ENCODE results near the gene MTA3.

DNA sequence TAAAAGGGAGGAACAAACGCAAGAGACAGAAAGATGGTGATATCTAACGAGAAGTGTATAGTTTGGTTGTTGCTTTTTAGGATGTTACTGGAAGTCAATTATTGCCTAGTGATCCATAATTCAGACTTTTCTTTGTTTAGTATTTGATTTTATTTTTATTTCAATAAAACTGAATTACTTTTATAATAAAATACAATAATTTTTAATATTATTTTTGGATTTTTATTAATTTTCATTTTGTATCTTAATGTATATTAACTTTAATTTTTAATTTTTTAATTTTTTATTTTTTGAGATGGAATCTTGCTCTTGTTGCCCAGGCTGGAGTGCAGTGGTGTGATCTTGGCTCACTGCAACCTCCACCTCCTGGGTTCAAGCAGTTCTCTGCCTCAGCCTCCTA lies 55.6 kb downstream of the MTA3 start:
- TF ChIP-seq, protein P1, sequence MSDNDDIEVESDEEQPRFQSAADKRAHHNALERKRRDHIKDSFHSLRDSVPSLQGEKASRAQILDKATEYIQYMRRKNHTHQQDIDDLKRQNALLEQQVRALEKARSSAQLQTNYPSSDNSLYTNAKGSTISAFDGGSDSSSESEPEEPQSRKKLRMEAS (IDR thresholded peaks at IDR 0.05), result no peak
- TF ChIP-seq TAF1 (IDR thresholded peaks at IDR 0.05; ENCODE audit: low read depth) (no peak), TEAD4 (IDR thresholded peaks at IDR 0.05) (no peak), FOXM1 (IDR thresholded peaks at IDR 0.05; ENCODE audit: borderline replicate concordance, low read depth) (no peak), YY1 (IDR thresholded peaks at IDR 0.05; ENCODE audit: low read depth) (no peak), RAD21 (IDR thresholded peaks at IDR 0.05; ENCODE audit: low read depth) (no peak), ZBTB7A (IDR thresholded peaks at IDR 0.05; ENCODE audit: low read depth) (no peak), CEBPB (IDR thresholded peaks at IDR 0.05) (no peak), EP300 (IDR thresholded peaks at IDR 0.05; ENCODE audit: borderline replicate concordance) (no peak)
